Measurements from ENCODE around the gene FMNL2. TPM values are rescaled to one million over a fixed set of nuclear protein-coding genes. Genes with fewer than 3 reads are reported as not detected.

FMNL2 gene
- total RNA-seq, 1 experiment from 2014 or later = 33.6 TPM

DNA sequence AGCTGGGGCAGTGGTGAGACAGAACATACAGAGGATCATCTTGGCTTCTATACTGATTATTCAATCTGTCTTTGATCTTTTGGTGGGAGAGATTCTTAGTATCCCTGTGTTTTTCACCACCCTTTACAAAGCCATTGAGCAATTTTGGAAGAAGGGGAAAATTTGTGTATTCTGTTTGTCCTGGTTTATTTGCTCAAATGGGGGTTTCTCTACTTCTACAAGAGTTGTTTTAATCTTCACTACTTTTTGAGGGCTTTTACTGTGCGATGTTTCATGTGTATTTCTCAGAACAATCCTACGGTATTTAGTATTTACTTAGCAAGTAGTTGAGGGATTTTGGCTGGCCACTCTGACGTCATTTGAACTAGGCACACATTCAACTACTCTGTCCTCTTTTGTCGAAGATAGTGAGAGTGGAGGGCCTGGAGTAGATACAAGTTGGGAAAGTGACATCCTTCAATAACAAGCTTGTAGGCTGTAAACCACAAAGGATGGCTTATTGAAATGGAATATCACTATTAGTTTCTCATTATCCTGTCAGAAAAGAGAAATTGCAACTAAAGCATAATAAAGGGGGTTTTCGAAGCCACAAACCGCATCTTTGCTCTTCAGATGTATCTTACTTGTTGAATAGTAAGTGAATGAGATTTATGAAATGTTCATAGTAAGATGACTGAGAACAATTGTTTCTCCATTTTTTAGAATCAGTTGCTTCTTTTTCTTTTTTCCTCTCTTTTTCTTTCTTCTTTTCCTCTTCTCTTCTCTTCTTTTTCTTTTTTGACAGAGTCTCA is 24.8 kb downstream of the FMNL2 start:
- H3K27ac ChIP-seq (ENCODE audit: low read length) = no peak overlapping the region
- CTCF ChIA-PET = no interaction called here
- DNase-seq (ENCODE audit: low read depth, low spot score) = no peak
- no peak for TF ChIP-seq REST (IDR thresholded peaks at IDR 0.05; ENCODE audit: insufficient read depth in 1 of 2, low read depth in 2 of 2, low read length in 1 of 2)
- TF ChIP-seq SIN3A (IDR thresholded peaks at IDR 0.05; ENCODE audit: borderline replicate concordance, insufficient read depth, low read depth, low read length) = no peak
- TF ChIP-seq POLR2AphosphoS5 (IDR thresholded peaks at IDR 0.05; ENCODE audit: low read depth, low read length) = no peak
- no peak for TF ChIP-seq TCF7L2 (IDR thresholded peaks at IDR 0.05; ENCODE audit: low read depth, low read length)
- TF ChIP-seq CTCF (IDR thresholded peaks at IDR 0.05) = no peak
- POLR2A ChIA-PET = no interaction called here
- no peak overlapping the region for H3K4me3 ChIP-seq (ENCODE audit: low read depth in 2 of 2, low read length in 2 of 2)
- no peaks in the 10 kb centered on the region for H3K27me3 ChIP-seq (ENCODE audit: control insufficient read depth, insufficient read depth, low read length)
- no peak for ATAC-seq
- no peaks in the 10 kb centered on the region for H3K9me3 ChIP-seq (ENCODE audit: control insufficient read depth, insufficient read depth, low read depth, low read length)
- in situ Hi-C loops (cut with HindIII; ENCODE audit: low pct_unique_long_range_greater_than_20kb, low sequenced_read_pairs) (no loop called here), intact Hi-C loops (cut with micrococcal nuclease; ENCODE audit: unreplicated experiment) (no loop called here)
- no TSS peak for BruUV-seq (replicated peaks)
- H3K36me3 ChIP-seq (ENCODE audit: control insufficient read depth, insufficient read depth, low read length) = no peaks in the 10 kb centered on the region
- no peaks in the 10 kb centered on the region for H3K4me1 ChIP-seq (ENCODE audit: control insufficient read depth, insufficient read depth, low read length)

GRCh38 chr2:152363936-152364335 is 29.0 kb downstream of the FMNL2 start:
- no peak for DNase-seq (ENCODE audit: low read depth, low spot score)
- POLR2A ChIA-PET = no interaction called here
- BruUV-seq (replicated peaks) = no TSS peak

More at GRCh38 chr2:152363936-152364335, 29.0 kb downstream of the FMNL2 start:
- 0 out of 2 replicates have a peak, but pooled peaks cover 2% of the 10 kb centered on the region for H3K4me1 ChIP-seq (ENCODE audit: control insufficient read depth, insufficient read depth, low read length)
- no peaks in the 10 kb centered on the region for H3K9me3 ChIP-seq (ENCODE audit: control insufficient read depth, insufficient read depth, low read depth, low read length)
- no peak overlapping the region for H3K27ac ChIP-seq (ENCODE audit: low read length)
- no peak for TF ChIP-seq TCF7L2 (IDR thresholded peaks at IDR 0.05; ENCODE audit: low read depth, low read length)
- TF ChIP-seq REST (IDR thresholded peaks at IDR 0.05; ENCODE audit: insufficient read depth in 1 of 2, low read depth in 2 of 2, low read length in 1 of 2) = no peak
- TF ChIP-seq SIN3A (IDR thresholded peaks at IDR 0.05; ENCODE audit: borderline replicate concordance, insufficient read depth, low read depth, low read length) = no peak
- TF ChIP-seq POLR2AphosphoS5 (IDR thresholded peaks at IDR 0.05; ENCODE audit: low read depth, low read length) = no peak
- TF ChIP-seq CTCF (IDR thresholded peaks at IDR 0.05) = no peak
- CTCF ChIA-PET = no interaction called here
- in situ Hi-C loops (cut with HindIII; ENCODE audit: low pct_unique_long_range_greater_than_20kb, low sequenced_read_pairs) (no loop called here), intact Hi-C loops (cut with micrococcal nuclease; ENCODE audit: unreplicated experiment) (no loop called here)
- no peaks in the 10 kb centered on the region for H3K27me3 ChIP-seq (ENCODE audit: control insufficient read depth, insufficient read depth, low read length)
- no peak overlapping the region for H3K4me3 ChIP-seq (ENCODE audit: low read depth in 2 of 2, low read length in 2 of 2)
- no peak for ATAC-seq
- no peaks in the 10 kb centered on the region for H3K36me3 ChIP-seq (ENCODE audit: control insufficient read depth, insufficient read depth, low read length)

Data from Panc1 (cell line).